Measurements from ENCODE around the gene ACSL6.

- no peak for TF ChIP-seq POLR2A (IDR thresholded peaks at IDR 0.05)
- no peak for TF ChIP-seq CTCF (IDR thresholded peaks at IDR 0.05)
- no peak for TF ChIP-seq POLR2AphosphoS5 (IDR thresholded peaks at IDR 0.05)
These were observed 37.4 kb downstream of the ACSL6 start for GRCh38 chr5:131974016-131974415.
